Heart left ventricle (tissue), 16 donors: ENCODE measurements around the gene STXBP6. TPM values are rescaled to one million over a fixed set of nuclear protein-coding genes. Genes with fewer than 3 reads are reported as not detected.

Experiments
- ATAC-seq, 4 donors: fragments of 200-7000 bp; cut with Tn5 transposase; one replicate each; pipeline ENCODE4 v1.9.1; 2020 to 2022; ENCODE audit warnings: moderate library complexity in 4 of 4, mild to moderate bottlenecking in 3 of 4, moderate number of reproducible peaks in 1 of 4
- DNase-seq, 5 donors: peaks; one replicate each; pipeline ENCODE4 v3.0.0-alpha.2; 2020
- H3K27ac ChIP-seq, 12 donors: fragments of 200-600 bp; sonication (generic) in 4 of 12; one replicate each; pipeline versions ENCODE4 v1.5.0 to v1.8.0; 2016 to 2022; ENCODE audit warnings: mild to moderate bottlenecking in 2 of 12
- H3K27me3 ChIP-seq, 9 donors: fragments of 200-600 bp; sonication (generic) in 2 of 9; one replicate each; pipeline versions ENCODE4 v1.5.1 to v1.8.0; 2016 to 2022; ENCODE audit warnings: mild to moderate bottlenecking in 3 of 9
- H3K36me3 ChIP-seq, 9 donors: fragments of 200-600 bp; sonication (generic) in 2 of 9; one replicate each; pipeline versions ENCODE4 v1.5.0 to v1.8.0; 2018 to 2022; ENCODE audit warnings: mild to moderate bottlenecking in 2 of 9
- H3K4me1 ChIP-seq, 12 donors: fragments of 200-600 bp; sonication (generic) in 4 of 12; one replicate each; pipeline versions ENCODE4 v1.5.0 to v1.8.0; 2016 to 2022; ENCODE audit warnings: mild to moderate bottlenecking in 3 of 12
- H3K4me3 ChIP-seq, 12 donors: fragments of 200-600 bp; sonication (generic) in 4 of 12; one replicate each; pipeline versions ENCODE4 v1.5.0 to v1.8.0; 2017 to 2022; ENCODE audit warnings: mild to moderate bottlenecking in 9 of 12, moderate library complexity in 4 of 12
- H3K9me3 ChIP-seq, 12 donors: fragments of 200-600 bp; sonication (generic) in 4 of 12; one replicate each; pipeline versions ENCODE4 v1.5.0 to v1.8.0; 2016 to 2022; ENCODE audit warnings: mild to moderate bottlenecking in 1 of 12
- CTCF ChIP-seq, 12 donors: fragments of 200-600 bp; sonication (generic) in 4 of 12; IDR thresholded peaks; one replicate each; pipeline versions ENCODE4 v1.5.0 to v1.8.0; 2018 to 2022; ENCODE audit warnings: antibody characterized with exemption in 12 of 12, mild to moderate bottlenecking in 5 of 12
- POLR2A ChIP-seq, 2 donors: fragments of 450-650 bp; IDR thresholded peaks; one replicate each; pipeline ENCODE4 v1.6.1; 2017; ENCODE audit warnings: antibody characterized with exemption in 2 of 2, mild to moderate bottlenecking in 2 of 2, moderate library complexity in 2 of 2
- WGBS, 4 donors: extraction: QIAGEN DNeasy Blood & Tissue Kit in 2 of 4; methylation state at CpG; one replicate each; pipeline versions ENCODE4 v1.1.5 to v1.1.7; 2013 to 2018; 5-methylcytosine and 5-hydroxymethylcytosine counted together
- intact Hi-C, 10 donors: fragments of 100-400 bp; cut with DNase I; formaldehyde crosslinking; loops; one replicate each; pipeline versions ENCODE4 v1.11.1 to v1.14.2; 2022
- polyA plus RNA-seq, 2 donors: library from polyadenylated mRNA; stranded (reverse); fragments of 200-250 nt; gene quantifications; one replicate each; pipeline ENCODE4 v1.2.3, GENCODE V29; 2013
- total RNA-seq, 9 donors: library from RNA; depleted of rRNA in 2 of 9; stranded (reverse); fragments of >200 nt in 2 of 9; fragmentation: NEBNext Ultra II Directional in 3 of 9; extraction: Animal tissue kit (Norgen Biotek cat#: 25700) in 3 of 9; gene quantifications; one replicate each; pipeline versions ENCODE4 v1.1.0 to v1.2.4, GENCODE V29; 2016 to 2023
- donor health status: ischemic (EF 13 %, LVEDD 7.1; RV severe dilation, severe dysfunction).
- donor health status: healthy with polysubstance abuse.
- donor health status: DM: no; HTN: yes; CAD: no.
- donor health status: DM: no; HTN: no; CAD: no.
- donor health status: ischemic (EF 25% LVEDD 6.9; RV normal size, moderate dysfunction).
- donor health status: ischemic (EF 25% LVEDD 5.7; RV mildly dilated, moderate dysfunction).
- donor health status: healthy.
- donor health status: DM: yes; HTN: yes; CAD: no.
- donor health status: ischemic (EF 35%, LVEDD 5.7; RV mildly dilated, moderate dysfunction).
- donor health status: nonischemic (EF 11% LVEDD 7.7; RV severe dilation, severe dysfunction).
- donor health status: DM: yes; HTN: yes; CAD: no.
- donor health status: PGD.
- donor health status: ischemic (EF 29% LVEDD 5.4; RV normal size, mild dysfunction).
- donor health status: nonischemic (EF 23%, LVEDD 6.1; RV moderate dilation, normal function).

The STXBP6 gene
- total and polyA plus RNA-seq, 11 donors, result 12.5 to 57.3 (median 23.7) TPM

GRCh38 chr14:24813089-24813815 is 236.7 kb downstream of the STXBP6 start:
- H3K36me3 ChIP-seq, result no peaks in the 10 kb centered on the region
- no peaks in the 10 kb centered on the region for H3K9me3 ChIP-seq
- intact Hi-C loops, result loop anchor here in 2 of 10 donors (10.0 kb wide), 2 partner anchors 102 to 152 kb away; no protein-coding TSS in a partner anchor
- 81 to 96% (median 86%) methylated on average over 6 of the region's 6 CpGs for WGBS, 4 donors
- no peak for DNase-seq
- TF ChIP-seq CTCF (IDR thresholded peaks at IDR 0.05), result no peak
- TF ChIP-seq POLR2A (IDR thresholded peaks at IDR 0.05), result no peak
- H3K4me1 ChIP-seq, result peaks cover 8 to 78% (median 44%) of the 10 kb centered on the region in 12 donors
- no peak for ATAC-seq
- H3K27me3 ChIP-seq, result no peaks in the 10 kb centered on the region
- H3K4me3 ChIP-seq, result no peak overlapping the region
- no peak overlapping the region for H3K27ac ChIP-seq

- Histone ChIP-seq H3K27me3 (no peaks in the 10 kb centered on the region), H3K9me3 (no peaks in the 10 kb centered on the region), H3K4me1 (peaks cover 0 to 53% (median 24%) of the 10 kb centered on the region in 12 donors), H3K27ac (no peak overlapping the region), H3K36me3 (no peaks in the 10 kb centered on the region), H3K4me3 (no peak overlapping the region)
- WGBS, 4 donors, result 76 to 88% (median 83%) methylated on average over 2 of the region's 2 CpGs
- no peak for DNase-seq
- intact Hi-C loops, result loop anchor here in 9 of 10 donors (2.0 to 10.0 kb wide), 5 partner anchors 74 to 343 kb away; no protein-coding TSS in a partner anchor
- ATAC-seq, result no peak
- TF ChIP-seq POLR2A (IDR thresholded peaks at IDR 0.05), result no peak
- no peak for TF ChIP-seq CTCF (IDR thresholded peaks at IDR 0.05)
Observed at GRCh38 chr14:24809135-24809534, 240.8 kb downstream of the STXBP6 start.

- intact Hi-C loops, result loop anchor here in 9 of 10 donors (2.0 to 10.0 kb wide), 5 partner anchors 74 to 344 kb away; no protein-coding TSS in a partner anchor
- H3K27ac ChIP-seq, result no peak overlapping the region
- ATAC-seq (no peak), DNase-seq (no peak)
- H3K27me3 ChIP-seq, result no peaks in the 10 kb centered on the region
- TF ChIP-seq CTCF (IDR thresholded peaks at IDR 0.05) (no peak), POLR2A (IDR thresholded peaks at IDR 0.05) (no peak)
- no peak overlapping the region for H3K4me3 ChIP-seq
- H3K9me3 ChIP-seq, result no peaks in the 10 kb centered on the region
- H3K36me3 ChIP-seq, result no peaks in the 10 kb centered on the region
- 88 to 97% (median 94%) methylated on average over 6 of the region's 6 CpGs for WGBS, 4 donors
- peaks cover 0 to 52% (median 24%) of the 10 kb centered on the region in 12 donors for H3K4me1 ChIP-seq
Observed at GRCh38 chr14:24808412-24808811, 241.5 kb downstream of the STXBP6 start.

GRCh38 chr14:24806061-24806678 is 243.8 kb downstream of the STXBP6 start:
- H3K4me3 ChIP-seq, result no peak overlapping the region
- H3K4me1 ChIP-seq, result peaks cover 0 to 34% (median 15%) of the 10 kb centered on the region in 12 donors
- no peaks in the 10 kb centered on the region for H3K36me3 ChIP-seq
- no peak overlapping the region for H3K27ac ChIP-seq
- H3K9me3 ChIP-seq, result no peaks in the 10 kb centered on the region
- intact Hi-C loops, result loop anchor here (1.0 to 10.0 kb wide), 12 partner anchors 71 to 346 kb away; no protein-coding TSS in a partner anchor
- peak; percentile 46 to 80 (median 76) for ATAC-seq
- WGBS, 4 donors, result 38 to 41% (median 40%) methylated on average over 9 of the region's 9 CpGs
- TF ChIP-seq CTCF (IDR thresholded peaks at IDR 0.05) (peak; percentile 71 to 93 (median 84)), POLR2A (IDR thresholded peaks at IDR 0.05) (no peak)
- DNase-seq, result peak; percentile 62 to 78 (median 69)
- H3K27me3 ChIP-seq, result no peaks in the 10 kb centered on the region
